Retinal pigment epithelial cell (primary cell): Measurements from ENCODE around the gene CPNE4.

Source experiments
- DNase-seq: peaks from one replicate; pipeline ENCODE4 v3.0.0-alpha.2; 2010; ENCODE audit warnings: low read depth
- H3K4me3 ChIP-seq: 2 replicates; pipeline ENCODE4 v1.5.1; 2011; ENCODE audit warnings: mild to moderate bottlenecking, low read length, control low read depth, moderate library complexity
- CTCF ChIP-seq: conservative IDR thresholded peaks from 2 replicates; pipeline ENCODE4 v1.5.1; 2011; ENCODE audit warnings: low read depth, low read length, control low read depth, inconsistent platforms

CPNE4 gene

GRCh38 chr3:131636266-131636775 lies 398.5 kb downstream of the CPNE4 start:
- no peak for DNase-seq
- H3K4me3 ChIP-seq = no peak overlapping the region
- TF ChIP-seq CTCF = no peak

- no peak overlapping the region for H3K4me3 ChIP-seq
- no peak for TF ChIP-seq CTCF
- no peak for DNase-seq
Observed at GRCh38 chr3:131630807-131631206, 404.0 kb downstream of the CPNE4 start.

GRCh38 chr3:131630097-131630496 lies 404.7 kb downstream of the CPNE4 start:
- DNase-seq = no peak
- H3K4me3 ChIP-seq = no peak overlapping the region
- TF ChIP-seq CTCF = no peak

- no peak for DNase-seq
- TF ChIP-seq CTCF = no peak
- no peak overlapping the region for H3K4me3 ChIP-seq
Observed at GRCh38 chr3:131623431-131623830, 411.4 kb downstream of the CPNE4 start.

- no peak for DNase-seq
- no peak overlapping the region for H3K4me3 ChIP-seq
- no peak for TF ChIP-seq CTCF
Observed at GRCh38 chr3:131622726-131623125, 412.1 kb downstream of the CPNE4 start.

- H3K4me3 ChIP-seq = no peak overlapping the region
- no peak for TF ChIP-seq CTCF
- no peak for DNase-seq
Observed at GRCh38 chr3:131620977-131621376, 413.8 kb downstream of the CPNE4 start.

- TF ChIP-seq CTCF = no peak
- no peak for DNase-seq
- no peak overlapping the region for H3K4me3 ChIP-seq
Observed at GRCh38 chr3:131619821-131620220, 415.0 kb downstream of the CPNE4 start.
